GM23248 (cell line): ENCODE data around the gene METTL18. TPM values are rescaled to one million over a fixed set of nuclear protein-coding genes. Genes with fewer than 3 reads are reported as not detected.

Experiments used
- DNase-seq: peaks from one replicate; pipeline ENCODE4 v3.0.0-alpha.2; 2015
- H2AFZ ChIP-seq: fragments of 200-600 bp; sonication (generic); 2 replicates; pipeline ENCODE4 v1.6.1; 2016; ENCODE audit warnings: antibody characterized with exemption
- H3F3A ChIP-seq: fragments of 200-600 bp; sonication (generic); 2 replicates; pipeline ENCODE4 v1.6.1; 2016; ENCODE audit warnings: mild to moderate bottlenecking, antibody characterized with exemption, mixed run types; ENCODE audit not compliant: insufficient read depth
- H3K27ac ChIP-seq: fragments of 200-600 bp; sonication (generic); 2 replicates; pipeline ENCODE4 v1.5.1; 2016; ENCODE audit warnings: mild to moderate bottlenecking
- H3K27me3 ChIP-seq: fragments of 200-600 bp; sonication (generic); replicated peaks from 2 replicates; pipeline ENCODE4 v1.6.1; 2016; ENCODE audit warnings: mild to moderate bottlenecking; ENCODE audit not compliant: insufficient read depth
- H3K36me3 ChIP-seq: fragments of 200-600 bp; sonication (generic); 2 replicates; pipeline ENCODE4 v1.6.1; 2016; ENCODE audit warnings: low read depth, mild to moderate bottlenecking
- H3K4me1 ChIP-seq: fragments of 200-600 bp; sonication (generic); 2 replicates; pipeline ENCODE4 v1.6.1; 2016; ENCODE audit warnings: mild to moderate bottlenecking; ENCODE audit not compliant: insufficient read depth
- H3K4me2 ChIP-seq: fragments of 200-600 bp; sonication (generic); one replicate; pipeline ENCODE4 v1.6.1; 2016; ENCODE audit warnings: mild to moderate bottlenecking; ENCODE audit not compliant: unreplicated experiment
- H3K4me3 ChIP-seq: fragments of 200-600 bp; sonication (generic); 2 replicates; pipeline ENCODE4 v1.5.1; 2016; ENCODE audit warnings: mild to moderate bottlenecking
- H3K79me2 ChIP-seq: fragments of 200-600 bp; sonication (generic); 2 replicates; pipeline ENCODE4 v1.6.1; 2016; ENCODE audit warnings: mild to moderate bottlenecking; ENCODE audit not compliant: insufficient read depth
- H3K9ac ChIP-seq: fragments of 200-600 bp; sonication (generic); 2 replicates; pipeline ENCODE4 v1.6.1; 2016; ENCODE audit warnings: mild to moderate bottlenecking
- H3K9me2 ChIP-seq: fragments of 200-600 bp; sonication (generic); 2 replicates; pipeline ENCODE4 v1.6.1; 2016; ENCODE audit warnings: mixed run types, mild to moderate bottlenecking, moderate library complexity; ENCODE audit not compliant: insufficient read depth
- H3K9me3 ChIP-seq: fragments of 200-600 bp; sonication (generic); one replicate; pipeline ENCODE4 v1.6.1; 2017; ENCODE audit warnings: low read depth
- H4K20me1 ChIP-seq: fragments of 200-600 bp; sonication (generic); 2 replicates; pipeline ENCODE4 v1.6.0; 2016; ENCODE audit not compliant: insufficient read depth
- EZH2 ChIP-seq: fragments of 200-600 bp; sonication (generic); IDR thresholded peaks from 2 replicates; pipeline ENCODE4 v1.6.1; 2018; ENCODE audit warnings: antibody characterized with exemption, mild to moderate bottlenecking; ENCODE audit not compliant: insufficient read depth, poor library complexity, severe bottlenecking
- EZH2phosphoT487 ChIP-seq: fragments of 200-600 bp; sonication (generic); IDR thresholded peaks from 2 replicates; pipeline ENCODE4 v1.6.1; 2018; ENCODE audit warnings: antibody characterized with exemption, moderate library complexity, mild to moderate bottlenecking, low read depth; ENCODE audit not compliant: insufficient read depth
- WGBS, 2 experiments: methylation state at CpG; one replicate each; pipeline ENCODE4 v1.1.6; 2015 to 2017; ENCODE audit warnings: low lambda C conversion rate in 2 of 2, low coverage in 1 of 2; ENCODE audit errors: missing lambda C conversion rate in 2 of 2; 5-methylcytosine and 5-hydroxymethylcytosine counted together
- in situ Hi-C: fragments of 300-500 bp; cut with MboI; formaldehyde crosslinking; loops from 2 replicates; pipeline ENCODE4 v1.15.0; 2020
- polyA plus RNA-seq: library from polyadenylated mRNA; unstranded; fragments of >200 nt; fragmentation: Nextera tagmentation; extraction: Ambion mirVana; gene quantifications from 2 replicates; pipeline ENCODE4 v1.2.1, GENCODE V29; 2016
- total RNA-seq: library from RNA; depleted of rRNA; stranded (reverse); fragments of >200 nt; shearing (Covaris generic); gene quantifications from 2 replicates; pipeline ENCODE4 v1.2.3, GENCODE V29; 2014

METTL18 gene
- total and polyA plus RNA-seq, 2 experiments from 2014 or later = 6.9 to 7.8 TPM

DNA sequence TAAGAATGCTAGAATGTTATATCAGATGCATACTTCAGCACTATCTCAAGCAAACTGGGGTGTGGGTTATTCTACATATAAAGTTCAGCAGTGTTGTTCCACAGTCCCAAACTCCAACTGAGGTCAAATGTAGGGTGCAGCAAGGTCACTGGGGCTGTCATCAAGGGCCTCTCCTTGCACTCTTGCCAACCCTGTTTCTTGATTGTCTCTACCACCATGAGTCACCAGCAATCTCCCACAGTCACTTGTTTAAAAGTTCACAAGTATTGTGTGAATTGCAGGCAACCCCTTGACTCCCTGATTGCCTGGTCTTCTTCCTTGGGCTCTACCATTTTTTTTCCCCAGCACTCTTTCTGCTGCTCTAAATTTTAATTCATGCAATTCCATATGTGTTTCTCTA lies 10.6 kb downstream of the METTL18 start:
- H3K4me3 ChIP-seq = no peak overlapping the region
- H3K9me2 ChIP-seq = no peaks in the 10 kb centered on the region
- in situ Hi-C loops = no loop called here
- TF ChIP-seq EZH2phosphoT487 (no peak), EZH2 (no peak)
- peaks cover 7% of the 10 kb centered on the region; the same call in 1 of the 2 replicates for H3K4me1 ChIP-seq
- H3K4me2 ChIP-seq = no peak overlapping the region
- no peaks in the 10 kb centered on the region for H3K79me2 ChIP-seq
- H3K9ac ChIP-seq = no peak overlapping the region
- no peaks in the 10 kb centered on the region for H4K20me1 ChIP-seq
- H3K27me3 ChIP-seq = peaks cover 12% of the 10 kb centered on the region
- H2AFZ ChIP-seq = no peak overlapping the region
- no peak for DNase-seq
- H3F3A ChIP-seq = no peaks in the 10 kb centered on the region
- H3K27ac ChIP-seq = no peak overlapping the region
- no peaks in the 10 kb centered on the region for H3K36me3 ChIP-seq
- no peaks in the 10 kb centered on the region for H3K9me3 ChIP-seq

DNA sequence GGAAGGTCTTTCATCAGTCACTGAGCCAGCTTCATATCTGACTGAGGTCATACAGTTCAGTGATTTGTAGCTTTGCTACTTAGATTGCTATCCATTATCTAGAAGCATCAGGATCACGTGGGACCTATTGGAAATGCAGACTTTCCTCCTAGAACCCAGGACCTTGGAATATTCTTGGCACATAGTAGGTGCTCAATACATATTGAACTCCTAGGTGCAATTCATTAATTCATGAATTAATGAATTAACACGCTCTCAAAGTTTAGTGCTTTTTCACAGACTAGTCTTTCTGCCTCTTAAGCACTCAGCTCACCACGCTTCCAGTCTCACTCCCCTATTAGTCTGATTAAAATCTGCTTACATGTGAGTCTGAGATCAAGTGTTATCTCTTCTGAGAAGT lies 12.1 kb downstream of the METTL18 start:
- no peak overlapping the region for H3K27ac ChIP-seq
- 55% methylated on average over 3 of the region's 3 CpGs for WGBS, 2 experiments

DNA sequence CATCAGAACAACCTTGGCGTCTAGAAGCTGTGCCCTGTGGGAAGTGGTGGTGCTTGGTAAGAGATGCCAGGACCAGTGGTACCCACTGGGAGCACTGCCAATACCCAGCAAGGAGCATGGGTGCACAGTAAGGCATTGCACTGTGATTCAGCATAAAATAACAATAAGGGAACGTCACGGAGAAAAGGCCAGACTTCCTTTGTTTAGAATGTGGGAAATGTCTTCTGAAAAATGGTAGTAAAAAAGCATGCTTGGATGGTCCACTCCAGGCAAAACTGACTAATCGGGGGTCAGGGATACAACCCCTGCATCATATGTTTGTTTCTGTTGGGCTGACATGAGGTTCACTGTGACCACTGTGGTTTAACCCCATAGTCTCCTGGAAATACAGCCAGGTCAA lies 14.7 kb downstream of the METTL18 start:
- Histone ChIP-seq H3K27me3 (no peaks in the 10 kb centered on the region), H3K79me2 (no peaks in the 10 kb centered on the region), H3K36me3 (no peaks in the 10 kb centered on the region), H3K27ac (no peak overlapping the region), H3K4me1 (peaks cover 7% of the 10 kb centered on the region; the same call in 1 of the 2 replicates), H2AFZ (peak overlapping the region; percentile 15; the same call in 1 of the 2 replicates), H3K9ac (no peak overlapping the region), H3K9me3 (no peaks in the 10 kb centered on the region), H3K4me2 (no peak overlapping the region), H3F3A (no peaks in the 10 kb centered on the region), H3K9me2 (no peaks in the 10 kb centered on the region), H4K20me1 (no peaks in the 10 kb centered on the region), H3K4me3 (no peak overlapping the region)
- in situ Hi-C loops = no loop called here
- peak; percentile 14 for DNase-seq
- no peak for TF ChIP-seq EZH2phosphoT487
- no peak for TF ChIP-seq EZH2
- 30 to 38% methylated on average over 4 of the region's 4 CpGs for WGBS, 2 experiments

More for the DNA sequence above, 12.1 kb downstream of the METTL18 start:
- H3K27me3 ChIP-seq = peaks cover 12% of the 10 kb centered on the region
- no peaks in the 10 kb centered on the region for H3F3A ChIP-seq
- no peaks in the 10 kb centered on the region for H4K20me1 ChIP-seq
- H3K79me2 ChIP-seq = no peaks in the 10 kb centered on the region
- in situ Hi-C loops = no loop called here
- no peak for DNase-seq
- no peaks in the 10 kb centered on the region for H3K9me3 ChIP-seq
- TF ChIP-seq EZH2 (no peak), EZH2phosphoT487 (no peak)
- no peaks in the 10 kb centered on the region for H3K9me2 ChIP-seq
- peaks cover 7% of the 10 kb centered on the region; the same call in 1 of the 2 replicates for H3K4me1 ChIP-seq
- H3K9ac ChIP-seq = no peak overlapping the region
- no peak overlapping the region for H3K4me2 ChIP-seq
- no peak overlapping the region for H3K4me3 ChIP-seq
- H2AFZ ChIP-seq = no peak overlapping the region
- H3K36me3 ChIP-seq = no peaks in the 10 kb centered on the region

DNA sequence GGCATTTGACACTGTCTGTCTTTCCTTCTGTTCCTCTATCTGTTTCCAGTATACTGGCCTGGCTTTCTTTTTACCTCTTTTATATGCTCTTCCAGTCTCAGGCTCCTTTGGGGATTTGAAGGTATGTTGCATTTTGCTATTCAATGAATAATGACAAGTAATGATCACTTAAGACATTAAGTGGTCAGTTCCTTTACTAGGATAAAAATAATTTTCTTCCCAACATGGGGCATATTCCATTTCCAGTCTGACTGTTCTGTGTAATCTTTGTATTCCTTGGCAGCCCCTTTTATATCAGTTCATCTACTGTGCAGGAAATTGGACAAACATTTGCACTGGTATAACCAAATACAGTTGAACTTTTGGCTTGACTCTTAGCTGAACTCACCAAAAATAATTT lies 15.6 kb downstream of the METTL18 start:
- Histone ChIP-seq H3K9me3 (no peaks in the 10 kb centered on the region), H3F3A (no peaks in the 10 kb centered on the region), H2AFZ (no peak overlapping the region), H3K4me1 (peaks cover 7% of the 10 kb centered on the region; the same call in 1 of the 2 replicates), H3K27ac (no peak overlapping the region), H4K20me1 (no peaks in the 10 kb centered on the region), H3K4me3 (no peak overlapping the region), H3K27me3 (no peaks in the 10 kb centered on the region), H3K36me3 (no peaks in the 10 kb centered on the region), H3K4me2 (no peak overlapping the region), H3K9ac (no peak overlapping the region), H3K9me2 (no peaks in the 10 kb centered on the region), H3K79me2 (no peaks in the 10 kb centered on the region)
- TF ChIP-seq EZH2phosphoT487 (no peak), EZH2 (no peak)
- DNase-seq = no peak
- in situ Hi-C loops = no loop called here

DNA sequence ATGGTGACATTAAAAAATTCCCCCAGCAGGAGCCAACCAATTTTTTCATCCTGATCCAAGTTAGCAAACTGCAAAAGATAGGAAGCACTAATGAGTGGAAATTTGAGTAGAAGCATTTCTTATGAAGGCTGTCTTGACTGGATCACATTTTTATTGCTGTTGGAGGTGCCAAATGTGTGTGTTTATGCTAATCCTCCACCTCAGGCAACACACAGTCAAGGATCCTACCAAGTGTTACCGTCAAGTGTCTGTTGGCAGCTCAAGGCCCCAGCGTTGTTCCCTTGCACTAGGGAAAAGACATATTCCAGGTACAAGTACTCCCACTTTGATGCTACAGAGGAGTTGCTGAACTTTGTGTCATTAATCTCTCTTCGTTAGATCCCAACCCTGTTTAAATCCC lies 18.3 kb downstream of the METTL18 start:
- Histone ChIP-seq H4K20me1 (no peaks in the 10 kb centered on the region), H3K27me3 (peaks cover 9% of the 10 kb centered on the region), H3K36me3 (no peaks in the 10 kb centered on the region), H3K4me1 (peaks cover 6% of the 10 kb centered on the region; the same call in 1 of the 2 replicates), H3K4me2 (no peak overlapping the region), H3K9me2 (no peaks in the 10 kb centered on the region), H3K27ac (no peak overlapping the region), H3F3A (no peaks in the 10 kb centered on the region), H3K4me3 (no peak overlapping the region), H3K9ac (no peak overlapping the region), H2AFZ (no peak overlapping the region), H3K79me2 (no peaks in the 10 kb centered on the region), H3K9me3 (no peaks in the 10 kb centered on the region)
- no peak for TF ChIP-seq EZH2
- no peak for TF ChIP-seq EZH2phosphoT487
- in situ Hi-C loops = no loop called here
- 37 to 50% methylated on average over 3 of the region's 3 CpGs for WGBS, 2 experiments
- DNase-seq = no peak
